Progenitor cell of endocrine pancreas (in vitro differentiated cells): Measurements from ENCODE around the gene C1RL. TPM values are rescaled to one million over a fixed set of nuclear protein-coding genes. Genes with fewer than 3 reads are reported as not detected.

ENCODE experiments used
- DNase-seq: peaks from one replicate; pipeline ENCODE4 v3.0.0; 2021; ENCODE audit warnings: low spot score; ENCODE audit not compliant: unreplicated experiment
- H3K27ac Mint-ChIP-seq: 2 replicates; pipeline ENCODE4 v1.8.0; 2021; ENCODE audit warnings: mild to moderate bottlenecking, moderate library complexity, mixed read lengths
- H3K27me3 Mint-ChIP-seq: 2 replicates; pipeline ENCODE4 v1.8.0; 2021; ENCODE audit warnings: mixed read lengths
- H3K36me3 Mint-ChIP-seq: 2 replicates; pipeline ENCODE4 v1.8.0; 2022; ENCODE audit warnings: mixed read lengths; ENCODE audit not compliant: insufficient read depth
- H3K4me1 Mint-ChIP-seq: 2 replicates; pipeline ENCODE4 v1.8.0; 2021; ENCODE audit warnings: low read depth, mixed read lengths
- H3K4me3 Mint-ChIP-seq: 2 replicates; pipeline ENCODE4 v1.8.0; 2021; ENCODE audit warnings: low read depth, mild to moderate bottlenecking, moderate library complexity, mixed read lengths
- H3K9me3 Mint-ChIP-seq: 2 replicates; pipeline ENCODE4 v1.8.0; 2021; ENCODE audit warnings: low read depth, mixed read lengths
- total RNA-seq: library from RNA; stranded (reverse); gene quantifications from 2 replicates; pipeline ENCODE4 v1.2.1, GENCODE V29; 2021
- TF ChIP-seq, protein P1 (sequence below): fragments of 200-600 bp; sonication (generic); IDR thresholded peaks from one replicate; pipeline ENCODE4 v1.5.0; 2021; ENCODE audit warnings: antibody characterized with exemption, mild to moderate bottlenecking; ENCODE audit not compliant: unreplicated experiment

C1RL gene
- total RNA-seq, 1 donor from 2014 or later: 95.9 TPM

DNA sequence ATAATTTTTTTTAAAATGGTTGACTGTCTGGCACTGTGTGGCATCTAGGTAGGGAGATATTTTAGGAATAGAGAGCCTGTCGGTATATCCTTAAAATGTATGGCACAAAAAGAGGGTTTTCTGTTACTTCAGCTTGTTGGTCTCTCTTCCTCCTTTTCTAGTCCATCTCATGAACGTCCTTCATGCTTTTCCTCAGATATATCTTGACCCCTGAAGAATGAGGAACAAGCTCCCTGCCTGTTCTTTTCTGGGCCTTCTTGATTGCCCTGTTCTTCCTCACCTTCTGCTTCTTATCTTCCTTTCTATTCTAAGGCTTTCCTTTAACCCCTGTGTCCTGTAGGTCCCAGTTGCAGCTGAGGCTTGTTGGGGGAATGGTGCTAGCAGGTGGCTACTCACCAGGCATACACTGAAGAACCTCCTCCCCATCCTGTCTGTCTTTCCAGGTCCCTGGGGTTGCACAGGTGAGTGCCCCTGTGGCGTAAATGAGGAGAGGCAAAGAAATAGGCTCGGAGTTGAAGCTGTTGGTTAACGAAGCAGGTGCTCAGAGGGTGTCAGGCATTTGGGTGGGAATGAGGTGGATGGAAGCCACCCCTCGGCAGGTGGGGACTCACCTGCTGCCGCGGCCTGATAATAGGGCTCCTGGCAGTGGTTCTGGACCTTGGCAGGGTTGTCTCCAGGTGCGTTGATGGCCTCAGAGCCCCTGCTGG is 9.6 kb downstream of the C1RL start:
- H3K27ac Mint-ChIP-seq: no peak overlapping the region
- H3K4me1 Mint-ChIP-seq: no peaks in the 10 kb centered on the region
- TF ChIP-seq, protein P1, sequence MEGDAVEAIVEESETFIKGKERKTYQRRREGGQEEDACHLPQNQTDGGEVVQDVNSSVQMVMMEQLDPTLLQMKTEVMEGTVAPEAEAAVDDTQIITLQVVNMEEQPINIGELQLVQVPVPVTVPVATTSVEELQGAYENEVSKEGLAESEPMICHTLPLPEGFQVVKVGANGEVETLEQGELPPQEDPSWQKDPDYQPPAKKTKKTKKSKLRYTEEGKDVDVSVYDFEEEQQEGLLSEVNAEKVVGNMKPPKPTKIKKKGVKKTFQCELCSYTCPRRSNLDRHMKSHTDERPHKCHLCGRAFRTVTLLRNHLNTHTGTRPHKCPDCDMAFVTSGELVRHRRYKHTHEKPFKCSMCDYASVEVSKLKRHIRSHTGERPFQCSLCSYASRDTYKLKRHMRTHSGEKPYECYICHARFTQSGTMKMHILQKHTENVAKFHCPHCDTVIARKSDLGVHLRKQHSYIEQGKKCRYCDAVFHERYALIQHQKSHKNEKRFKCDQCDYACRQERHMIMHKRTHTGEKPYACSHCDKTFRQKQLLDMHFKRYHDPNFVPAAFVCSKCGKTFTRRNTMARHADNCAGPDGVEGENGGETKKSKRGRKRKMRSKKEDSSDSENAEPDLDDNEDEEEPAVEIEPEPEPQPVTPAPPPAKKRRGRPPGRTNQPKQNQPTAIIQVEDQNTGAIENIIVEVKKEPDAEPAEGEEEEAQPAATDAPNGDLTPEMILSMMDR: no peak
- no peak for DNase-seq
- H3K36me3 Mint-ChIP-seq: peaks cover 19% of the 10 kb centered on the region
- H3K27me3 Mint-ChIP-seq: no peaks in the 10 kb centered on the region
- H3K9me3 Mint-ChIP-seq: no peaks in the 10 kb centered on the region
- H3K4me3 Mint-ChIP-seq: no peak overlapping the region

DNA sequence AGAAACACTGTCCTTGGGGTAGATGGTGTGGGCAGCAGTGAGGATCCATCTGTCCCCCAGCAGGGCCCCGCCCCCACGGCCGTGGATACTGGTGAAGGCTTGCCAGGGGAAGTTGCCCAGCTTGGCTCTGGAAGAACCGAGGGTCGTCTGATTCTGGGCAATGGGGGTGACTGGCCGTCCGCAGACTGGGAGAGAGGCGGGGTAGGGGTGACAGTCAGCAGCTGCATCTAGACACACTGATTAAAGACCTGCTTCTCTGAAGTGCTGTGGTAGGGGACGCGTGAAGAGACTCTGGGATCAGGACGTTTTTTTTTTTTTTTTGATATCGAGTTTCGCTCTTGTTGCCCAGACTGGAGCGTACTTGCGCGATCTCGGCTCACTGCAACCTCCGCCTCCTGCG is 12.0 kb downstream of the C1RL start:
- TF ChIP-seq, protein P1: no peak
- Mint-ChIP-seq H3K4me1 (peaks cover 4% of the 10 kb centered on the region), H3K27ac (peak overlapping the region; percentile 51), H3K27me3 (peaks cover 16% of the 10 kb centered on the region), H3K36me3 (peaks cover 9% of the 10 kb centered on the region), H3K9me3 (no peaks in the 10 kb centered on the region), H3K4me3 (no peak overlapping the region)
- DNase-seq: no peak

DNA sequence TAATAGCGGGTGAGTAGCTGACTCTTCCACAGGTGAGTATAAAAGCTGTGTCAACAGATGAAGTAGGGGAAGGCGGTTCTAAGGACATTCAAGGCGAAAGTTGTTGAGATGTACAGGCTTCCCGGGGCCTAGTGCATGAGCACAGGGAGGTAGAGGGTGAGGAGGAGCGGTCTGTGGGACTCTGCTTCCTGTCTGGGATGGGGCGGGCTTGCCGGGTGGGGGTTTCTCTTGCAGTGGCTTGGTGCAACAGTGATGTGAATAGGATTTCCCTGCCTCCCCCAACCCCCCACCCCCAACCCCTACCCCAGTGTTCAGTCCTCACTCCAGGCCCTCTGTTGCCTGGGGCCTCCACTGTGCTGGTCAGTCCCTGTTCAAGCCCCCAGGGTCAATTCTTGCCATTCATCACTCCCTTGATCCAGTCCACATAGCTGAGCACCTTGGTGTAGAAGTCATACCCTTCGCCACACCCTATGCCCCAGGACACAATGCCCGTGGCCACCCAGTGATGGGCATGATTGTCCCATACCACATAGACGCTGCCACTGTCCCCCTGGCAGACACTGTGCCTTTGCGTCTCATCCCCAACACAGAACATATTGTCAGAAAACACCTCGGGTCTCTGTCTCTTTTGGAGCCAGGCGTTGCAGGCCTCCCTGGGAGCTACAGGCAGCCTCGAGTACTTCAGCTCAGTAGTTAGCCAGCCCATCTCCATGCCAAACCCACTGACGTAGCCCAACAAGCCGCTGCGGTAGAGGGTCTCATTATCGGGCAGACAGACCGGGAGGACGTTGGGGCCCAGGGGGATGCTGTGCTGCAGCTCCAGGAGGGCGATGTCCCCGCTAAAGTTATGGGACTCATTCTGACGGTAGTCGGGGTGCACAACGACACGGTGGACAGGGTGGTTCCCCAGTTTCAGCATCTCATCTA is 12.7 kb downstream of the C1RL start:
- TF ChIP-seq, protein P1: no peak
- no peak for DNase-seq
- peak overlapping the region; percentile 25 for H3K27ac Mint-ChIP-seq
- H3K27me3 Mint-ChIP-seq: peaks cover 18% of the 10 kb centered on the region
- H3K9me3 Mint-ChIP-seq: no peaks in the 10 kb centered on the region
- H3K4me1 Mint-ChIP-seq: peaks cover 4% of the 10 kb centered on the region
- peaks cover 9% of the 10 kb centered on the region for H3K36me3 Mint-ChIP-seq
- no peak overlapping the region for H3K4me3 Mint-ChIP-seq

DNA sequence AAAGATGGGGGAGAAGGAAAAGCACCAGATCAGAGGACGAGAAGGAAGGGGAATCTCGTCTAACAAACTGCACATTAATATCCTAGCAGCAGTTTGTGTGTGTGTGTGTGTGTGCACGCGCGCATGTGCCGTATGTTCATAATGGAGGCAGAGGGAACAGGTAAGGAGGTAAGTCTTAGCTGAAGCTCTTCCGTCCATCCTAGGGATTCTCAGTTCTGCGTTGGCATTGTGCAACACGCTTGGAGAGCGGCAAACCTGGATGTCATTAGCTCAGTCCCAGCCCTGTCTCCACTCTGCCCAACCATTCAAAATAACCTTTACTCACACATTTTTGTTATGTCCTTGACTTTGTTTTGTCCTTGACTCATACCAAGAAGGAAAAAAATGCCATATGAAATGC is 15.1 kb downstream of the C1RL start:
- Mint-ChIP-seq H3K4me1 (peaks cover 4% of the 10 kb centered on the region), H3K27ac (no peak overlapping the region), H3K36me3 (peaks cover 5% of the 10 kb centered on the region), H3K27me3 (peaks cover 32% of the 10 kb centered on the region), H3K4me3 (no peak overlapping the region), H3K9me3 (no peaks in the 10 kb centered on the region)
- TF ChIP-seq, protein P1: no peak
- DNase-seq: no peak

DNA sequence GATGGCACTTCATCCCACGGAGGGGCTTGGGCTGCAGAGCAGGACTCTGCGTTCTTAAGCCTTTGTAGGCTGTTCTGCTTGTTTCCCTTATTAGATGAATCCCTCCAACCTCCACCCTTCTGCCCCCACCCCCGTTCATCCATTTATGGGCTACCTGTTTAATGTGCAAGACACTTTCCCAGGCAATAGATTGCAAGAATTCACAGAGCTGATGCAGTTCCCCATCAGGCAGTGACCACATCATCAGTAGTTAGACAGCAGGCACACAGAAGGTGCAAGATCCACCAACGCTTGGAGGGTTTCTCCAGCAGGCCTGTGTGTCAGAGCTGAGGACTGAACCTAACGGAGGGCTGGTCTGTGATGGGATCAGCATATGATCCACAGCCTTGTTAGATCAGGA is 15.5 kb downstream of the C1RL start:
- peaks cover 3% of the 10 kb centered on the region for H3K36me3 Mint-ChIP-seq
- DNase-seq: no peak
- peaks cover 4% of the 10 kb centered on the region for H3K4me1 Mint-ChIP-seq
- no peaks in the 10 kb centered on the region for H3K9me3 Mint-ChIP-seq
- H3K4me3 Mint-ChIP-seq: no peak overlapping the region
- TF ChIP-seq, protein P1: no peak
- peaks cover 33% of the 10 kb centered on the region for H3K27me3 Mint-ChIP-seq
- no peak overlapping the region for H3K27ac Mint-ChIP-seq
